Brain microvascular endothelial cell (primary cell): ENCODE results near the gene CTSS.

Experiments used
- DNase-seq: peaks from one replicate; pipeline ENCODE4 v3.0.0-alpha.2; 2020
- H3K27ac ChIP-seq: fragments of 250-450 bp; sonication (Bioruptor Pico); 2 replicates; pipeline ENCODE4 v1.5.1; 2020; ENCODE audit warnings: mild to moderate bottlenecking, moderate library complexity
- H3K27me3 ChIP-seq: fragments of 250-450 bp; sonication (Bioruptor Pico); replicated peaks from 2 replicates; pipeline ENCODE4 v1.5.1; 2020; ENCODE audit warnings: mild to moderate bottlenecking
- H3K36me3 ChIP-seq: fragments of 250-450 bp; sonication (Bioruptor Pico); replicated peaks from 2 replicates; pipeline ENCODE4 v1.5.1; 2020; ENCODE audit warnings: mild to moderate bottlenecking
- H3K4me3 ChIP-seq: 2 replicates; pipeline ENCODE4 v1.5.1; 2011; ENCODE audit warnings: low read depth, mild to moderate bottlenecking, control low read depth, low read length, moderate library complexity
- CTCF ChIP-seq: IDR thresholded peaks from 2 replicates; pipeline ENCODE4 v1.5.1; 2011; ENCODE audit warnings: low read depth, mild to moderate bottlenecking, moderate library complexity, low read length, control low read depth, inconsistent platforms; ENCODE audit errors: missing control alignments
- in situ Hi-C: cut with HindIII; loops from 2 replicates; pipeline ENCODE4 v1.10.0; 2017; ENCODE audit warnings: low sequenced_read_pairs, low pct_ligation_motif_present

Gene CTSS

GRCh38 chr1:150761801-150762200 is 3.8 kb downstream of the CTSS start:
- Histone ChIP-seq H3K27me3 (no peaks in the 10 kb centered on the region), H3K27ac (no peak overlapping the region), H3K4me3 (no peak overlapping the region), H3K36me3 (no peaks in the 10 kb centered on the region)
- no peak for DNase-seq
- no peak for TF ChIP-seq CTCF
- in situ Hi-C loops: no loop called here

GRCh38 chr1:150760013-150760412 is 5.6 kb downstream of the CTSS start:
- H3K27me3 ChIP-seq: no peaks in the 10 kb centered on the region
- H3K36me3 ChIP-seq: no peaks in the 10 kb centered on the region
- in situ Hi-C loops: no loop called here
- DNase-seq: no peak
- no peak overlapping the region for H3K4me3 ChIP-seq
- TF ChIP-seq CTCF: no peak
- H3K27ac ChIP-seq: no peak overlapping the region

- Histone ChIP-seq H3K27me3 (no peaks in the 10 kb centered on the region), H3K4me3 (no peak overlapping the region), H3K27ac (no peak overlapping the region), H3K36me3 (no peaks in the 10 kb centered on the region)
- no peak for TF ChIP-seq CTCF
- no peak for DNase-seq
- in situ Hi-C loops: no loop called here
Measured at GRCh38 chr1:150753416-150753815, 12.2 kb downstream of the CTSS start.

- Histone ChIP-seq H3K27ac (no peak overlapping the region), H3K36me3 (no peaks in the 10 kb centered on the region), H3K4me3 (no peak overlapping the region), H3K27me3 (no peaks in the 10 kb centered on the region)
- no peak for TF ChIP-seq CTCF
- DNase-seq: no peak
- in situ Hi-C loops: no loop called here
Measured at GRCh38 chr1:150751443-150751842, 14.1 kb downstream of the CTSS start.

GRCh38 chr1:150749720-150750311 is 15.8 kb downstream of the CTSS start:
- Histone ChIP-seq H3K4me3 (no peak overlapping the region), H3K27me3 (no peaks in the 10 kb centered on the region), H3K36me3 (no peaks in the 10 kb centered on the region), H3K27ac (no peak overlapping the region)
- TF ChIP-seq CTCF: no peak
- no peak for DNase-seq
- in situ Hi-C loops: no loop called here
